GM19395 (cell line): ENCODE data around the gene MRM3.
"Not testable (repeated sequence)": the region's sequence is repeated elsewhere in the genome, so short reads cannot be mapped to it uniquely, and the experiment has no call there.

Experiments
- ATAC-seq: cut with Tn5 transposase; IDR thresholded peaks from one replicate; pipeline ENCODE4 v1.9.1; 2021; ENCODE audit warnings: mild to moderate bottlenecking, moderate library complexity; ENCODE audit not compliant: unreplicated experiment

The MRM3 gene

DNA sequence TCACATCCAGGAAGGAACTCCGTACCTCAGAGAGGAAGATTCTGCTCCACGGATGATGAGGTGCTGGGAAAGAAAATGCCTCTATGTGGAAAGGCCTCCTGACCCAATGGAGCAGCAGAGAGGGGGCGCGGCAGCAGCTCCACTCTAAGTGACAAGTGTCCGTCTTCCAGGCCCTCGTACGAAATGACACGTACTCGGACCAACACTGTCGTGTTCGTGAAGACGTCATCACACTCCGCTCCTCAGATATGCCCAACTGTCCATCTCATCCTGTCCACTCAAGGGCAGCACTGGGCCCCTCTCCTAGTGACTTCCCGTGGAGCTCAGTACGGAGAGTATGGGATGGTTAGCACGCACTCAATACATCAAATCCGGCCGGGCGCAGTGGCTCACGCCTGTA lies 32.2 kb downstream of the MRM3 start:
- no peak for ATAC-seq

DNA sequence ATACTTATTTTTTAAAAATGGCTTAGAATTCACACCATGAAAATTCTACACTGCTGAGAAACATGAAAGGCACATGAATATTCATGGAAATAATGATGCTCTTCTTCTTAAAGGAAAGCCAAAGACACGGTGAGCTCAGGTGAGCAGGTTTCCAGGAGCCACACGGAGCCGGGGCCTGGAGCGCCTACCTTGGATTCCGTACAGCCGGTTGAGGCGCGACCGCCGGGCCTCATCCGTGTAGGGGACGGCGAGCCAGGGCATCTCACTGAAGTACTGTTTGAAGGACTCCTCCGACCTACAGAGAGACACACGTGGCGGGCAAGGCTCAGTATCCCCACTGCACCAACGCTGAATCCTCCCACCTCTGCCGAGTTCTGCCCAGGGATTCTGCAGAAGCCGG lies 37.1 kb downstream of the MRM3 start:
- ATAC-seq: no peak

DNA sequence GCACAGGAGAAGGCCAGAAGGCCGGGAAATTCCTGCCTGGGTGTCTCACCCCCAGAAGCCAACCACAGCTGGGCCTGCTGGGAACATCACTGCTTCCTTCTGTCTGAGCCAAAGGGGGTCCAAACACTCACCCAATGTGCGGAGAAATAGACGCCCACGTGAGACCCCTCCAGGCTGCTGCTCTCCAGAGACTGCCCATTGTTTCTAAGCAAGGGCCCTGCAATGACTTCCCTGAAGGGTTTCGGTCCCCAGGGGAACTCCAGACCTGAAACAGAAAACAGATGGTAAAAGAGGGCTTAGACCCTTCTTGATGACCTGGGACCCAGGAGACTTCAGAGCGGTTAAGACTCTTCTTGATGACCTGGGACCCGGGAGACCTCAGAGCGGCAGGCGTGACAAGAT lies 41.3 kb downstream of the MRM3 start:
- ATAC-seq: no peak

DNA sequence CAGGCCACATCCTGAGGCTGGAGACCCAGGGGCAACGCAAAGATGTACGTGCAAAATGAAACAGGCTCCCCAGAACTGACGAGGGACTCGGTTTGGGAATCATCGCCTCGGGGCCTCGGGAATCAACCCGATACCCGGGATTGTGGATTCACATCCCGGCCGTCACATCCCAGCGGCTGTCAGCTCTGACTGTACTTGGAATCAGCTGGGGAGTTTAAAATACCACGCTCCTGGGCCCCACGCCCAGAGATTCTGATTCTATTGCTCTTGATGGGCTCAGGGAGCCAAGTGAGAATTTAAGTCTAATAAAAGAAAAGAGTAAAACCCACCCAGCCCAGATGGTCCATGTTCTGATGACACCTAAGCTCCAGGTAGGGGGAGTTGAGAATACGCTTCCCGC lies 42.2 kb downstream of the MRM3 start:
- no peak for ATAC-seq

DNA sequence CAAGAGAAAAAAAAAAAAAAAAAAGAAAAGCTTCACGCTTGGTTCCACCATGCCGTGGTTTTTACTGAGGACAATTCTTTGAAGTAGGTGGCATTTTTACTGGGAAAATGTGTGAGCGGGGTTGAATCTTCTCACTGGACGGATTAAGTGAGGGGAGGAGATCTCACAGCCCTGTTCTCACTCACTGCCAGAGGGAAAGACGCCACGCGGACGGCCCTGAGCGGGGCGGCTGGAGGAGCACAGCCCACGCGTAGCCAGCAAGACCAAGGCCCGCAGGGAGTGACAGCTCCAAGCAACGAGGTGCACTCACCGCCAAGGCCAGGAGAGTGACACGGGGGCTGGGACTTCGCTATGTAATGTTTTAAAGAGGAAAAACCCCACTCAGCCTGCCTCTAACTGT lies 43.1 kb downstream of the MRM3 start:
- no peak for ATAC-seq

DNA sequence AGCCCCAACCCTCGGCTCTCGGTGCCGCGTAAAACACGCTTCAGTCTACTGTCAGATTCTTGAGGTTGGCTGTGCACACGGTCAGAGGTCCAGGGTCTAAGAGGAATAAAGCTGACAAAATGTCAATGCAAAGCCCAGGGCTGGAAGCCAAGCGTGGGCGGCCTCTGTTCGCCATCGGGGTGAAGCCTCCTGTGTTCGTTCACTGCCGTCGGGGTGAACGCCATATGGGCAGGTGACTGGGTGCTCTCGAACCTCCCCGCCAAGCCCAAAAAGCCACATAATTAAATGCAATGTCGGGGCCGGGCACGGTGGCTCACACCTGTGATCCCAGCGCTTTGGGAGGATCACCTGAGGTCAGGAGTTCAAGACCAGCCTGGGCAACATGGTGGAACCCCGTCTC lies 44.6 kb downstream of the MRM3 start:
- no peak for ATAC-seq

DNA sequence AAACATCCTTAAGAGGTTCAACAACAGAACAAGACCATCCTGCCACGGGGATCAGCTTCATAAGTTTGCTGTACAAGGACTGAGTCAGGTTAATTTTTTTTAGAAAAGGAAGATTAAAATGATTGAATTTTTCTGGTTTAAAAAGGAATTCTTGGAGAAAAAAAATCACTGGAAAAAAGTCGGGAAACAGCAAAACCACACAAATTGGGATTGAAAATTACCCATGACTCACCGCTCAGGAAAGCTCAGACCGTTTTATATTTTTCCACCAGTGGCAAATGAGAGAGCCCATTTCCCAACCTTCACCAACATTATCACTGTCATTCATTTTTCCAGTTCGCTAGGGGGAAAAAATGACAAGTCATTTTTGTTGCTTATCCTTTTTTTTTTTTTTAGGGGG lies 46.6 kb downstream of the MRM3 start:
- ATAC-seq: no peak

DNA sequence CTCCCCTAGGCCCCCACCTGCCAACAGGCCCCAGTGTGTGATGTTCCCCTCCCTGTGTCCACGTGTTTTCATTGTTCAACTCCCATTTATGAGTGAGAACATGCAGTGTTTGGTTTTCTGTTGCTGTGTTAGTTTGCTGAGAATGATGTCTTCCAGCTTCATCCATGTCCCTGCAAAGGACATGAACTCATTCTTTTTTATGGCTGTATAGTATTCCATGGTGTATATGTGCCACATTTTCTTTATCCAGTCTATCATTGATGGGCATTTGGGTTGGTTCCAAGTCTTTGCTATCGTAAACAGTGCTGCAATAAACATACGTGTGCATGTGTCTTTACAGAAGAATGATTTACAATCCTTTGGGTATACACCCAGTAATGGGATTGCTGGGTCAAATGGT lies 47.5 kb downstream of the MRM3 start:
- not testable (repeated sequence) for ATAC-seq

DNA sequence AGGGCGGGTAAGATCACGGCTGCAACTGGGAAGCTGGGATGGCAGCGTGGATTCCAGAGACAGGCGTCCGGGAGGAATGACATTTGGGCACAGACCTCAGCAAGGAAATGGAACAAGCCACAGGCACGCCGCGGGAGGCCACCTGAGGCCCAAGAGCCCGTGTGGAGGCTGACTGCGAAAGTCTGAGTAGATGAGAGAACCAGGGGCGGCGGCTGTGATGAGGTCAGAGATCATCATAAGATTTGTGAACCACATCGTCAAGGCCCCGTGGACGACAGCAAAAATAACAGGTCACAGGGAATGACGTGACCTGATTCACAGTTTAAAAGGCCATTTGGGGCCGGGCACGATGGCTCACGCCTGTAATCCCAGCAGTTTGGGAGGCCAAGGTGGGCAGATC lies 48.2 kb downstream of the MRM3 start:
- ATAC-seq: no peak

DNA sequence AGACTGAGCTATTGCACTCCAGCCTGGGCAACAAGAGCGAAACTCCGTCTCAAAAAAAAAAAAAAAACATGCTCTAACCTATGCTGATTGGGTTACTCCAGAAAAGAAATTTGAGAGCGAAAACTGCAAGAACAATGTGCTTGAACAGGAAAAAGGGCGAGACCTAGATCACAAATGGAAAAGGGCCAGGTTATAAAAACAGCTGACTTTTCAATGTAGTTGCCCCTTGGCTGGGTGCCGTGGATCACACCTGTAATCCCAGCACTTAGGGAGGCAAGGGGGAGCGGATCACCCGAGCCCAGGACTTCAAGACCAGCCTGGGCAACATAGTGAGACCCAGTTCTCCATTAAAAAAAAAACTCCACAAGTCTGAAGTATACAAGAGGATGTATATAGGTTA lies 48.8 kb downstream of the MRM3 start:
- no peak for ATAC-seq

DNA sequence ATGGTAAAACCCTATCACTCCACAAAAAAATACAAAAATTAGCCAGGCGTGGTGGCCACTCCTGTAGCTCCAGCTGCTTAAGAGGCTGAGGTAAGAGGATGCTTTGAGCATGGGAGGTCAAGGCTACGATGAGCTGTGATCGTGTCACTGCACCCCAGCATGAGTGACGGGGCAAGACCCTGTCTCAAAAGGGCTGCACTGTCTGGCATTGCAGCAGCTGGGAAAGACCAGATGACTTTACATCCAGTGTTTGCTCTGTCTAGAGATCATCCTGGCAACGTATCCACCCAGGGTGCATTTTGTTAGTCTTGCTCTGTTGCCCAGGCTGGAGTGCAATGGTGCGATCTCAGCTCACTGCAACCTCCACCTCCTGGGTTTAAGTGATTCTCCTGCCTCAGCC lies 52.0 kb downstream of the MRM3 start:
- ATAC-seq: no peak

DNA sequence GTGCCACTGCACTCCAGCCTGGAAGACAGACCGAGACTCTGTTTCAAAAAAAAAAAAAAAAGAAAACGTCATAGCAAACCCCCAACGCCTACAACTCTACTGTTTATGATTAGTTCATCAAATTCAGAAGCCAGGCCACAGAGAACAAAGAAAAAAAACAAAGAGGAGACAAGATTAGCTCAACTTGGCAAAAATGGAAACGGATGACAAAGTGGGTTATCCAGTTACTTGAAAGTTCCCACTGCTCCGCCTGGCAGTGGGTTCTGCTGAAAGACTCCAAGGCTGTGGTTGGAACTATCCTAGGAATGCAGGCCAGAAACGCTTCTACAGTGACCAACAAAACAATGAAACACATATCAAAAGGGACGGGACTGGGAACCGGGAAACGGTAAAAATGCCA lies 53.1 kb downstream of the MRM3 start:
- ATAC-seq: no peak

DNA sequence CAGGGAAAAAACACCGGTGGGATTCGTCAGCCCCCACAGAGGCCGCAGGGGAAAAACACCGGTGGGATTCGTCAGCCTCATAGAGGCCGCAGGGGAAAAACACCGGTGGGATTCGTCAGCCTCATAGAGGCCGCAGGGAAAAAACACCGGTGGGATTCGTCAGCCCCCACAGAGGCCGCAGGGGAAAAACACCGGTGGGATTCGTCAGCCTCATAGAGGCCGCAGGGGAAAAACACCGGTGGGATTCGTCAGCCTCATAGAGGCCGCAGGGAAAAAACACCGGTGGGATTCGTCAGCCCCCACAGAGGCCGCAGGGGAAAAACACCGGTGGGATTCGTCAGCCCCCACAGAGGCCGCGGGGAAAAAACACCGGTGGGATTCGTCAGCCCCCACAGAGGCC lies 53.6 kb downstream of the MRM3 start:
- not testable (repeated sequence) for ATAC-seq

DNA sequence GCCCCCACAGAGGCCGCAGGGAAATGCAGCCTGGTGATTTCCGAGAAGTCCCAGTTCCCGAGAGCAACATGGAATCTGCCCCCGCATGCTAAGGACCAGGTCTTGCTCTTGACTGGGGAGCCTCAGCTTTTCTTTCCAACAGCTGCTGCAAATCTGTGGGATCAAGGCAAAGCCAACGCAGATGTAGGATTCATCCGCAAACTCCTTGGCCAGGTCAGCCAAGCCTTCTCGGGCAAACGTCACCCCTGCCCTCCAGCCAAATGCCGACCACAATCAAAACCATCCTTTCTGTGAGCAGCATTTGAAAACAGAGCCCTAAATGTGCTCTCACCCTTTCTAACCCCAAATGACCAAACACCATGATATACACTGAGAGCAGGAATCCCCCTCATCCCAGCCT lies 54.0 kb downstream of the MRM3 start:
- no peak for ATAC-seq

DNA sequence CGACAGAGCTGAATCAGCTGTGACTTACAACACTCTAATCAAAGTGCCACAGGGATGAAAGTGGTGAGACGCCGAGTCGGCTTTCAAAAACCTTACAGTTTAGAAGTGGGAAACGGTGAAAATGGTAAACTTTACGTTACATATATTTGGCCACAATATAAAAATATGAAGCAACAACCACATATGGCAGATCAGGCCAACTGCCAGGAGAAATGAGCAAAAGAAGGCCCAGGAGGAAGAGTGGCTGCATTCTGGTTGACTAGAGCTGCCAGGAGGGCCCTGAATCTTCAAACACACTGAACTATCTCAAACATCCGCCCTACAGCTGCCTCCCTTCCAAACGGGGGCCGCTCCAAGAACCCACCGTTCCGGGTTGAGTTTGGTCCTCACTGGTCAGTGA lies 56.3 kb downstream of the MRM3 start:
- no peak for ATAC-seq

DNA sequence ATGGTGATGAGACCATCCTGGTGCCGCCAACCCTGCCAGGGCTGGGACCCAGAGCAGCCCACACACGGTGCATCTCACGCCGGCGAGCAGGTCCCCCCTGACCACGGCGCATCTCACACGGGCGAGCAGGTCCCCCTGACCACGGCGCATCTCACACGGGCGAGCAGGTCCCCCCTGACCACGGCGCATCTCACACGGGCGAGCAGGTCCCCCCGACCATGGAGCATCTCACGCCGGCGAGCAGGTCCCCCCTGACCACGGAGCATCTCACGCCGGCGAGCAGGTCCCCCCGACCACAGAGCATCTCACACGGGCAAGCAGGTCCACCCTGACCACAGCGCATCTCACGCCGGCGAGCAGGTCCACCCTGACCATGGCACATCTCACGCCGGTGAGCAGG lies 59.2 kb downstream of the MRM3 start:
- ATAC-seq: no peak
